ENCODE measurements around the gene DAZAP1.

The DAZAP1 gene

DNA sequence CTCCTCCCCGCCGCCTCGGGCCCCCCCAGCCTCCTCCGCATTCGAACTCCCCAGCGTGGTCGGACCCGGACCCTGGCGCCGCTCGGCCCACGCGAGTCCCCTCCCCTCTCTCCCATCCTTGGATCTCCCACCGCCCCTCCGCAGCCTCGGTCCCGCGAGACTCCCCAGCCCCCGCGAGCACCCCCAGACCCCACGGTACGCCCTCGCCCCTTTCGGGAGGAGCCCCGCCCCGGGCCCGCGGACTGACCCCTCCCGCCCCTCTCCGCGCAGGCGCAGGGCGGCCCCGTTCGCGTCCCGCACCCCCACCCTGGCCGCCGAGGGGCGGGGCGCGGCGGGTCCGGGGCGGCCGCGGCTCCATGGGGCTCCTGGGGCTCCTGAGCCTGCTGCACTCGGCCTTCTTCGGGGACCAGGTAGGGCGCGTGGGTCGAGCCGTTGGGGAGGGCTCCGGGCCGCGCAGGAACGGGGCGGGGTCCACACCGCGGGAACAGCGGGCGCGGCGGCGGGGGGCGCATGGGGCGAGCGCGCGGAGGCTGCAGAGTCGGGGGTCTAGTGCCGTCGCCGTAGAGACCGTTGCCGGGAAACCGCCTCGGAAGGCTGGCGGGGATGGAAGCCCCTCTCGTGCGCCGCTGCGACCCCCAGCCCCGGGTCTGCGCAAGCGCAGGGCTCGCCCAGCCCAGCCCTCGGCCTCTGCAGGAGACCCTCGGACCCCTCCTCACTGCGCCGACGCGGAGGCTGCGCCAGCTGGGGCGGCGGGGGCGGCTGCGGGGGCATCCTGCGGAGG is 38.7 kb downstream of the DAZAP1 start:
- DNase-seq: no peak

DNA sequence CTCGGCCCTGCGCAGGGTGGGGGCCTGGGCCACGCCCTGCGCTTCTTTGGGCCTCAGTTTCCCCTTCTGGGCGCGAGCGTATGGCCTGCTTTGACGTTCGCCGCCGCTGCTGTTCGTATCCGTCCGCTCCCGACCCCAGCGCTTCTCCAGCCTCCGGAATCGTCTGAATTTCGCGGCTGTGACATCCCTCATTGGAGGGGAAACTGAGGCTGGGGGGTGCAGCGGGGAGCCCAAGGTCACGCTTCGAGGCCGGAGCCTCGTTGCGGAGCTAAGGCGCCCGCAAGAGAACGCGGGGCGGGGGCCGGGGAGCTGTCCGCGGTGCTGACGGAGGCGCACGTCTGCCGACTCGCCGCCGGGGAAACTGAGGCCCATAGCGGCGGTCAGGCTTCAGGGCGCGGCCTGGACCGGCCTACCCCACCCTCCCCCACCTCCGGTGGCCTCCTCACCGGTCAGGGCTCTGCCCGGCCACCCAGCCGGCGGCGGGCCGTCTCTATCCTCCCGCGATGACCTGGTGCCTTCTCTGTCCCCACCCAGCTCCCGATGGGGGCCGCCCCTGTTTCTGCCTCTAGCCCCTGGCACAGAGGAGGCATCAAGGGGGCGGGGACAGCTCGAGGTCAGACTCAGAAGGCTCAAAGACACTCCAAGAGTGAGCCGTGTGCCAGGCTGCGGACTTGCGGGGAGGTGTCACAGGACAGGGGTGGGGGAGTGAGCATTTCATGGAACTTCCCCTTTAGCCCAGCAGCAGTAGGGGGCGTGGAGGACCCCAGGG is 39.5 kb downstream of the DAZAP1 start:
- no peak for DNase-seq

DNA sequence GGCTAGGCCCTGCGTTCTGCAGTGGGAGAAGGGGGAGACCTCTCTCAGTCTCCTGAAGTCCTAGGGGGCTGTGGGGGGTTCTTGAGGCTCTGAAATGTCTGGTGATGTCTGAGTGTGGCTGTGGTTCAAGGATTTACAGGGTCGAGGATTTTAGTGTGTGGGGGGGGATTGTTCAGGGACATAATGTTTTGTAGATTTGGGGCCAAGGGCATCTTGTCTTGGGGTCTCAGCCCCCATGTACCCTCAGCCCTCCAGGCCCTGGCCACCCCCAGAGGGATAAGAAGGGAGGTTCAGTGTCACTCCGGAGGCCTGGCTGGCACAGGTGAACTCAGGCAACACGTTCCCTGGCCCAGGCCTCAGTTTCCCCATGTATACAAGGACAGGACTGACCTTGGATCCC is 40.1 kb downstream of the DAZAP1 start:
- DNase-seq: no peak

DNA sequence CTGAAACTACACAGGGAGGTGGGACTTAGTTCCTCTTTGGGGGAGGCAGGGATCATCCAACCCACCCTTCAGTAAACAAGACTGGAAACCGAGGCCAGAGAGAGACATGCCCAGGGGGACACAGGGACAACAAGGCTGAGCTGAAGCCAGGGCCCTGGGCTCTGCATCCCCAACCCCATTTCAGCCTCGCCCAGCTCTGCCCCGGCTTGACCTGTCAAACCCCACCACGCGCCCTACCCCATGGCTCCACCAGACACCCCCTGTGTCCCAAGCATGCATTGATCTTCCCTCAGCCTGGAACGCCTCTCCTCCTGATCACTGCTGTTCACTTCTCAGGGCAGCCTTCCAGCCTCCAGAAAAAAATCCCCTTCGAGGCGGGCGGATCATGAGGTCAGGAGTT is 40.6 kb downstream of the DAZAP1 start:
- DNase-seq: no peak

DNA sequence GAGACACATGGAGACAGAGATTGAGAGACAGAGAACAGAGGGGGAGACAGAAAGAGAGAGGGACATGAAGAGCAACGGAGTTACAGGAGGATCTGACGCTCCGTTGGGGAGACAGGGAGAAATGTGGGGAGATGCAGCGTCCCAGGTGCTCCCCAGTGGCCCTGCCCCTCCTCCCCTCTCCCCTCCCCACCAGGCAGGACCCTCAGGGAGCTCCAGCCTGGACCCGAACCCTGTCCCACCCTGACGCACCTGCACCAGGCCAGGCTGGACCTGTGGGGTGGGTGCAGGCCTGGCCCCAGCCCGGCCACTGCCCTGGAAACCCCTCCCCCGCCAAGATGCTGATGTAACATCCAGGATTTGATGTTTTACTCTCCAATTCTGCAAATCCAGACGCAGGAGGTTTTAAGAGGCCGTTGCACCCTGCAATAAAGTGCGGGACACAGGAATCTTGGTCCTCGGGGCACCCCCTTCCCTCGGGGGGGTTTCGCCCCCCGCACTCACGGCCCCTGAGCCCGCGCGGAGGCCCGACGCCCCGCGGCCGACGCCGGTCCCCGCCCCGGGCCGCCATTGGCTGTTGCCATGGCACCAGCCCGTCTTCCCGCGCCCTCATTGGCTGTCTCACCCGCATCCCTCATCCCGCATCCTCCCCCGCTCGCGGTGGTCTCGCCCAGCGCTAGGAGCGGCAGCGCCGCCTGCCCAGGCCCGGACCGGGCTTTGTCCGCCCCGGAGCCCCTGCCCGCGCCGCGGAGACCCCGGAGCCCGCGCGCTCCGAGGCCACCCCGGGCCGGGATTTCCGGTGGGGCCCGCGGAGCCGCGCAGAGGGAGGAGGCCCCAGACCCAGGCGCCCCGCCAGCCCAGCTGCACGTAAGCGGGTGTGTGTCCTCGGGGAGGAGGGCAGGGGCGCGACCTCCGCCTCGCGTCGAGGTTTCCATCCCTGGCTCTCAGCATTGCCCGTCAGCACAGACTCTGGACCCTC is 42.4 kb downstream of the DAZAP1 start, which contains the start of gene APC2:
TSS of gene APC2 (plus strand) at position 655 of the 976 bp plus-strand sequence. CDS start 2,881 bp downstream, outside the sequence.
- peak; percentile 43 for DNase-seq

DNA sequence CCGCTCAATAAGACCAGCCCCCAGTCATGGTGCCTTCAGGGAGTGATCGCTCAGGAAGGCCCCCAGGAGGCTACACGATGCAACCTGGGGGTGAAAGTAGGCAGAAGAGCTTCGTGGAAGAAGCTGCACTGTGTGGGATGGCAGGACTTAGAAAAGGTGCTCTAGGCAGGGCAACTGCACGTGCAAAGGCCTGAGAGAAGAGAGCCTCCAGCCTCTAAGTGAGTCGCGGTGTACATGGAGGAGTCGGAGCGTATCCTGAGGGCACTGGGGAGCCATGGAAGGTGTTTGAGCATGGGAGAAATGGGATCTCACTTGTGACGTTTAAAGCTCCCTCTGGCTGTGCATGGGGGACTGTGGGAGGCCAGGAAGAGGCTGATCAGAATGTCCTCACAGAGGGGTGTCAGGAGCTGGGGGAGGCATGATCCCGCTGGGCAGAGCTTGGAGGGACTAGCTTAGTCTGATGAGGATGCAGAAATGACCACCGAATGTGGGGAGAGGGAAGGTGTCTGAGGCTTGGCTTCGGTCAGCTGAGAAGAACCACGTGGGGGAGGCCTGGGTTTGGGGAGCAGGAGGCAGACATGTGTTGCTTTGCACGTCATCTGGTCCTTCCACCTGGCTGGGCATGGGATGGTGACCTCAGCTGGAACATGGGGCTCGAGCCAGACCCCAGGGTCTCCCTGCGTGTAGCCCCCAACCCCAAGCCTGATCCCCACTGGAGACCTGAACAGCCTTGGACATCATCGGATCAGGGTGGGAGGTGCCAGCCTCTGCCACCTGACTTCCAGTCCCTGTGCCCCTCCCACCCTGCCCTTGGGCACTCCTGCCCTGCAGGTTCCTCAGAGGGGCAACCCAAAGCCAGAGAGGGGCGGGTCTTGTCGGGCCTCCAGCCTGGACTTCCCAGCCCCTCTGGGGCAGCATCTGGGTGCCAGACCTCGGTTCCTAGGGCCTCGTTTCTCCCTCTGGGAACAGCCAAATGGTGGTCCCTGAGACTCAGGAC is 43.6 kb downstream of the DAZAP1 start:
- no peak for DNase-seq

DNA sequence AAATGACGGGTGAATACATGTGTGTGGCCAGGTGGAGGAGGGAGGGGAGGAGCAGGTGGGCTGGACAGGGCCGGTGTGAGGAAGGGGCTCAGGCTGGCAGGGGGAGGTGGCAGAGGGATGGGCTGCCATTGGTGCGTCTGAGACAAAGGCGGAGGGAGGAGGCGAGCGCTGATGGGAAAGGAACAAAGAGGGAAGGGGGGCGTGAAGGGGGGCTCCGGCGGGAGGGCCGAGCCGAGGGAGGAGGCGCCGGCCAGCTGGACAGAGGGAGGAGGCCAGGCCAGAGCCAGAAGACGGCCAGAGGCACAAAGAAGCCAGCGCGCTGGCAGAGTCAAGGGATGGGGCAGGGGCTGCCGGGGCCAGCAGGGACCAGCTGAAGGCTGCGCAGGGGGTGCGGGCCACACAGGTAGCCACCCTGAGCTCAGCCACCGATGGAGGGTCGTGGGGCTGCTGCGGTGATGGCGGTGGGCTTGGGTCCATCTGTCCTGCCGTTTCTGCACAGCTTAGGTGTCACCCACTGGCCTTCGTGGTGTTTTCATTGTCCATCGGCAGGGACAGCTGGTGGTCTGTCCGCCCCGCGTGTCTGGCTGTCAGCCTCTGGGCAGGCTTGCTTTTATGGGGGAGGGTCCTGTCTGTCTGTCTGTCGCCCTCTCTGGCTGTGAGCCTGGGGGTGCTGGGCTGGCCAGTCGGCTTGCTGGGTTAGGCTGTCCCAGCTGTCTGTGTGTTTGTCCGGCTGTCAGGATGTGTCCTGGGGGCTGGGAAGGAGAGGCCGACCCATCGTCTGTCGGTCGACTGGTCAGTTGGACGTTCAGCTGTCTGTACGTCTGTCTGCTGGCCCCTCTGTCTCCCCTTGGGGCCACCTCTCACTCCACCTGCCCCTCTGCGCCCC is 44.8 kb downstream of the DAZAP1 start:
- DNase-seq: no peak

DNA sequence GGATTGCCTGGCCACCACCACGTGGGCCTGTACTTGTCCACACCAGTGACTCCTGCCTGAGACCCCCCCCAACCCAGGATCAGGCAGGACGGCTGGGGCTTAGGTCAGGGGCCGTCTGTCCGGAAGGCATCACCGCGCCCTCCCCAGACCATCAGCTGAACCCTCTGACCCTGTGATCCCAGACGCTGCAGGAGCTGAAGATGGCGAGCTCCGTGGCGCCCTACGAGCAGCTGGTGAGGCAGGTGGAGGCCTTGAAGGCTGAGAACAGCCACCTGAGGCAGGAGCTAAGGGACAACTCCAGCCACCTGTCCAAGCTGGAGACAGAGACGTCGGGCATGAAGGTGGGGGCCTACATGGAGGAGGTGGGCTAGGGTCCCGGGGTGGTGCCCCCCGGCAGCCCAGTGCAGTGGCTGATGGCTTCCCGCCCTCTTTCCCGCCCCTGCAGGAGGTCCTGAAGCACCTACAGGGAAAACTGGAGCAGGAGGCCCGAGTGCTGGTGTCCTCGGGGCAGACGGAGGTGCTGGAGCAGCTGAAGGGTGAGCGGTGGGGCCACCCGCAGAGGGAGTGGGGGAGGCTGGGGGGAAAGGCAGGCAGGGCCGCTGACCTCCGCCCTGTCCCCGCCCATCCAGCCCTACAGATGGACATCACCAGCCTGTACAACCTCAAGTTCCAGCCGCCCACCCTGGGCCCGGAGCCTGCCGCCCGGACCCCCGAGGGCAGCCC is 45.6 kb downstream of the DAZAP1 start:
- DNase-seq: no peak

DNA sequence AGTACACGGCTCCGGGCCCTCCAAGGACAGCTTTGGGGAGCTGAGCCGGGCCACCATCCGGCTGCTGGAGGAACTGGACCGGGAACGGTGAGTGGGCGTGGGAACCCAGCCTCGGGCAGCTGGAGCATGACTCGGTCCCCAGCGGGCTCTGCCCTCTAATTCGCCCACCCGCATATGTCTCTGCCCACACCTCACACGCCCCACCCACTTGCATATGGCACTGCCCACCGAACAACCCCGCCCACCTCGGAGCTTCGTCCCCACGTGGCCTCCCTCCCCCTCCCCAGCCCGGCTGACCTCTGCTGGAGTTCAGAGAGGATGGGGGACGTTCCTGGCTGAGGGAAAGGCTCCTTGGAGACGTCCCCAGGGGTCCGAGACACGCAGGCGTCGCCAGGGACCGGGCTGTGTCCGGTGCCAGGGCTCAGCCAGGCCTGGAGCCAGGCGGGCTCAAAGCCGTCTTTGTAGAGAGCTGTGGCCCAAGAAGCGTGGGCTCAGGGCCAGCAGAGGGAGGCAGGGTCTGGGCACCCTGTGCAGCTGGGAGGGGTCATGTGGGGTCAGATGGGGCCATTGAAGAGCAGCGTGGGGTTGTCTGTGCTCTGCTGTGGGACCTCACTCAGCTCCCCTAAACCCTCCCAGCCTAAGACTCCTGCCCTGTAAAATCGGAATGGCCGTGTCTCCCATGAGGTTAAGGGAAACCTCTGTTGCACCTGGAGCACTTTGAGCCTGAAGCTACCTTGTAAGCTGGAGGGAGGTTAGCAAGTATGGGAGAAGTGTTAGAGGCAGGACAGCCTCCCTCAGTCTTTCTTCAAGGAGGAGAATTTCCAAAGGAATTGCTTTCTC is 46.4 kb downstream of the DAZAP1 start:
- DNase-seq: no peak

DNA sequence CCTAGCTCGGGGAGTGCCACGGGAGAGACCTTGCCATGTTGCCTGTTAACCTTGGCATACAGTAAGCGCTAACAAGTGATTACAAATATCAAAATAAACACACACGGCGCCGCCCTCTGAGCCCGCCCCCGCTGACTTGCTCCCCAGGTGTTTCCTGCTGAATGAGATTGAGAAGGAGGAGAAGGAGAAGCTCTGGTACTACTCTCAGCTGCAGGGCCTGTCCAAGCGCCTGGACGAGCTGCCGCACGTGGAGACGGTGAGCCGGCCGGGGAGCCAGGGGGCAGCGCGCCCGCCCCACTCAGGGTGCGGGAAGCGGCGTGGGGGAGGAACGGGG is 47.6 kb downstream of the DAZAP1 start:
- DNase-seq: no peak

DNA sequence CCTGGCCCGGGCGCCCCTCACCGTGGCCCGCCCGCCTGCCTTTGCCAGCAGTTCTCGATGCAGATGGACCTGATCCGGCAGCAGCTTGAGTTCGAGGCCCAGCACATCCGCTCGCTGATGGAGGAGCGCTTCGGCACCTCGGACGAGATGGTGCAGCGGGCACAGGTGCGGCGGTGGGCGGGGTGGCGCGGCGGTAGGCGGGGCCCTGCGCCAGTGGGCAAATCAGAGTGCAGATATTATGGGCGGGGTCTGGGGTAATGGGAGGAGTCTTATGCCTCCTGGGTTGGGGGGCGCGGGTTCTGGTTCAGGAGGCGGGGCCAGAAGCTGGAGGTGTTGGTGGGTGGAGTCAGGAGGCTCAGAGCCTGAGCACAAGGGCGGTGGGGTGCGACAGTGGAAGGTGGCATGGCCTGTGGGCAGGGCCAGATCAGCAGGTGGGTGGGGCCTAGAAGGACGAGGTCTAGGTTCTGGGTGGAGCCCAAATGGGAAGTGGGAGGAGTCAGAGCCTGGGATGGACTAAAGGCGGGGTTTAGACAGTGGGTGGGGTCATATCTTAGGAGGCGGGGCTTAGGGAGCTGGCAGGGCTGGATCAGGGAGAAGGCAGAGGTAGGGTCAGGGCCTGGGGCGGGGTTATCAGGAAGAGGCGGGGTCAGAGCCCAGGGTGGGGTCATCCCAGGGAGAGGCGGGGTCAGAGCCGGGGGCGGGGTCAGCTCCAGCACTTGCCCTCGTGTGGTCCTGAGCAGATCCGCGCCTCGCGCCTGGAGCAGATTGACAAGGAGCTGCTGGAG is 48.1 kb downstream of the DAZAP1 start:
- DNase-seq: no peak

DNA sequence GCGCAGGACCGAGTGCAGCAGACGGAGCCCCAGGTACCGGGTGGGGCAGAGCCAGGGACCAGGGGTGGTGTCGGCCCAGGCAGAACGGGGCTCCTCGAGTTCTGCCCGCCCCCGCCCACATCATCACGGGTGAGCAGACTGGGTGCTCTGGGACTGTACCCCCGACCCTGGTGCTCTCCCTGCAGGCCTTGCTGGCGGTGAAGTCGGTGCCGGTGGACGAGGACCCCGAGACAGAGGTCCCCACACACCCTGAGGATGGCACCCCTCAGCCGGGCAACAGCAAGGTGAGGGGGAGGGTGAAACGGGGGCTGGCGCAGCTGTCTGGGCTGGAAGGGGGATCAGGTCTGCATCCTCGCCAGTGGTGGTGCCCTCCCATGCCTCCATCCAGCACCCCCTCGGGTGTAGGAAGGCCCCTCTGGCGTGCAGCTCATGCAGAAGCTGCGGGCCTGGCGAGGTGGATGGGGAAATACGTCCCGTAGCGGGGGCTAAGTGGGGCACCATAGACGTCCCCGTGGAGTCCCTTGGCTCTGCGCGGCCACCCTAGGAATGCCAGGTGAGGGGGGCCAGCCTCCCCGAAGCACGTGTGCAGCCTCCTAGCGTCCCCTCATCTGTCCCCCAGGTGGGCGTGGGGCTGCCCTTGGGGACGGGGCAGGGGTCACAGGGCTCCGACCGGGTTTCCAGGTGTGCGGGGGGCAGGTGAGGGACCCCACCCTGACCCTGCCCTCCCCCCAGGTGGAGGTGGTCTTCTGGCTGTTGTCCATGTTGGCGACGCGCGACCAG is 48.9 kb downstream of the DAZAP1 start:
- no peak for DNase-seq

DNA sequence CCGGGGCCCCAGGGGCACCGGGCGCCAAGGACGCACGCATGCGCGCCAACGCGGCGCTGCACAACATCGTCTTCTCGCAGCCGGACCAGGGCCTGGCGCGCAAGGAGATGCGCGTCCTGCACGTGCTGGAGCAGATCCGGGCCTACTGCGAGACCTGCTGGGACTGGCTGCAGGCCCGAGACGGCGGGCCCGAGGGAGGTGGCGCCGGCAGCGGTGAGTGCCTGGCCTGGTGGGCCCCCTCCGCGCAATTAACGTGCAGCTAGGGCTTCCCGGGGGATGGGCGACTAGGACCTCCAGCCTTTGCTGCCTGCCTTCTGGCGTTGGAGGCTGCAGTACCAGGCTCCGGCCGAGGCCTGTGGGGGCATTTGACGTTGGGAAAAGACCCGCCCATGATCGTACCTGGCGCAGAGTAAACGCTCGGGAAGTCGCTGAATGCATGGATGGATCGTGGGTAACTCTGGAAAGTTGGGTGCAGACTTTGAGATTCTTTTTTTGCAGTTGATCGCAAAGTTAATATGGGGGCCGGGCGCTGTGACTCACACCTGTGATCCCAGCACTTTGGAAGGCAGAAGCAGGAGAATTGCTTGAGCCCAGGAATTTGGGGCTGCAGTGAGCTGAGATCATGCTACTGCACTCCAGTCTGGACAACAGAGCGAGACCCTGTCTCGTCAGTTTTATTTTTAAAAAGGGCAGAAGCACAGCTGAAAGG is 49.8 kb downstream of the DAZAP1 start:
- DNase-seq: no peak

DNA sequence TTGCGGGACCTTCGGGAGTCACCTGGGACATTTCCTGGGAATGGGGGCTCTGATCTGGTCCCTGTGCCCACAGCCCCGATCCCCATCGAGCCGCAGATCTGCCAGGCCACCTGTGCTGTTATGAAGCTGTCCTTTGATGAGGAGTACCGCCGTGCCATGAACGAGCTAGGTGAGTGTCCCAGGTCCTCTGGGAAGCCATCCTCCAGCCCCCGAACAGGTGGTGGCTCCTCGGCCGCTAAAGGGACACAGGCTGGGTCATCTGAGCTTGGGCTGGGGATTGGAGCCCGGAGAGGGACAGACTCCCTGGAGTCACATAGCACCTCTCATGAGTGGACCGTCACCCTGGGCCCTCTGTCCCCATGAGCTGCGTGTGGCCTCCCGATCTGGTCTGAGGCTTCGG is 50.5 kb downstream of the DAZAP1 start:
- DNase-seq: no peak

DNA sequence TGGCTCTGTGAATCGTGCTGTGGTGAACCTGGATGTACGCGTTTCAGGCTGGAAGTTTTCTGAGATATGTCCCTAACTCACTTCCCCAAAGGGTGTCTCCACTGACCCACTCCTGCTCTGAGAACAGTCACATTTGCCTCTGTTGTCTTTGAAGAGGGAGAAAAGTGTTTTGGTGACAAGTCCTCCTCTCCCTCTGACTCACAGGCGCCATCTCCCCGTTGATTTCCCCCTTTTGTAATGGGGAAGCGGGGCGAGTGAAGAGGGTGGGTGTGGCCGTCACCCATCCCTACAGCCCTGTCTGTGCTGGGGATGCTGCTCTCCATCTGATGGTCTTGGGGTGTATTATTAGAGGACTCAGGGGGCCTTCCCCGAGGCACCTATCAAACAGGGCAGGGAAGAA is 52.1 kb downstream of the DAZAP1 start:
- DNase-seq: no peak

DNA sequence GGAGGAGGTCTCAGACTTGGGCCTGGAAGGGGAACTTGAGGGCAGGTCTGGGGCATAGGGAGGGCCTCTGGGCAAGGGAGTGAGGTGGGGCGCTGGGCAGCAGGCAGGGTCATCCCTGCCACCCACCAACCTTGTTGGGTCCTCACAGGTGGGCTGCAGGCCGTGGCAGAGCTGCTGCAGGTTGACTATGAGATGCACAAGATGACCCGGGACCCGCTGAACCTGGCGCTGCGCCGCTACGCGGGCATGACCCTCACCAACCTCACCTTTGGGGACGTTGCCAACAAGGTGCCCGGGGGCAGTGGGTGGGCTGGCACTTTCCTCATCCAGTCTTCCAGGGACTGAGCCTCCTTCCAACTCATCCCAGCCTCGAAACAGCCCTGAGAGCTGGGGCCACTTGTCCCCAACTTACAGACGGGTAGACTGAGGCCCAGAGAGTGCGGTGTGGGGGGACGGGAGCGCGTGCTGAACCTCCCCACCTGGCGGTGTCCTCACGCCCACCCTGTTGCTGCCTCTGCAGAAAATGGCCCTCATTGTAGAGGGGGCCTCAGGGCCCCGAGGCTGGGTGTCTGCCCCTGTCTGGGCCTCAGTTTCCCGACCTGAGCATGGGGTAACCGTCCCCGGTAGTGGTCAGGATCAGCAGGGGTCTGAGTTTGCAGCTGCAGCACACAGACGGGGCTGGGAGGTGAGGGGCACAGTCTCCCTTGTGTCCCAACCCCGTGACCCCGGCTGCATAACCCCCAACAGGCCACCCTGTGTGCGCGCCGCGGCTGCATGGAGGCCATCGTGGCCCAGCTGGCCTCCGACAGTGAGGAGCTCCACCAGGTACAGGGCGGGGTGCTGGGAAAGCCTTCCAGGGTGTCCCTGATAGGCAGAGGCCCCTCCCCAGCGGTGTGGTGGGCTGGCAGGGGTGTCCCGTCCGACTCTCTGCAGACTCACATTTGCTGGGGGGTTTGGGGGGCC is 52.9 kb downstream of the DAZAP1 start:
- no peak for DNase-seq
